HG03520 (cell line): ENCODE measurements around the gene SMIM38.

Source experiments
- ATAC-seq: cut with Tn5 transposase; IDR thresholded peaks from one replicate; pipeline ENCODE4 v1.9.1; 2021; ENCODE audit warnings: mild to moderate bottlenecking, moderate library complexity; ENCODE audit not compliant: unreplicated experiment

The SMIM38 gene

GRCh38 chr11:69174841-69175240, 19.1 kb downstream of the SMIM38 start:
- ATAC-seq, result no peak

DNA sequence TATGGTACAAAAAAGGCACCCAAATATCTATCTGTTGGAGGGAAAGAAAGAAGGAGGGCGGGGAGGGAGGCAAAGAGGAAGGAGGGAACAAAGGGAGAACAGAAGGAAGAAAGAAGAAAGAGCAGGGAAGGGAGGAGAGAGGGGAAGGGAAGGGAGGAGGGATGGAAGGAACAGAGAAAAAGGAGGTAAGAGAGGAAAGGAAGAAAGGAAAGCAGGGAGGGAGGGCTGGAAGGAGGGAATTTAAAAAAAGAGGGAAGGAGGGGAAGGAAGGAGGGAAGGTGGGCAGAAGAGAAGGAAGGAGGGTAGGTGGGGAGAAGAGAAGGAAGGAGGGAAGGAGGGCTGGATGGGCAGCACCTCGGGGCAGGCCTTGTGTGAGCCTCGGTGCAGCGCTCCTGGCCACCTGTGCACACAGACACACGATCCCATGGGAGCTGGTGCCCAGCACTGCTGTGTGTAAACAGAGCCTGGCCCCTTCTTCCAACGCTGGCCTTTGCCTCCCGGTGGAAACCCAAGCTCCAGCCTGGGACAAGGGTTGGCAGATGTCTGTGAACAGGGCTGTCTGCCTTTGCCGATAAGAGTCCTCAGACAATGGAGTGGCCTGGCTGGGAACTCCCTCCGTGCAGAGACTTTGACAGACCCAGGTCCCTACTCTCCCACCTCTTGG, 23.2 kb downstream of the SMIM38 start:
- ATAC-seq, result no peak

GRCh38 chr11:69180226-69180625, 24.5 kb downstream of the SMIM38 start:
- ATAC-seq, result no peak

DNA sequence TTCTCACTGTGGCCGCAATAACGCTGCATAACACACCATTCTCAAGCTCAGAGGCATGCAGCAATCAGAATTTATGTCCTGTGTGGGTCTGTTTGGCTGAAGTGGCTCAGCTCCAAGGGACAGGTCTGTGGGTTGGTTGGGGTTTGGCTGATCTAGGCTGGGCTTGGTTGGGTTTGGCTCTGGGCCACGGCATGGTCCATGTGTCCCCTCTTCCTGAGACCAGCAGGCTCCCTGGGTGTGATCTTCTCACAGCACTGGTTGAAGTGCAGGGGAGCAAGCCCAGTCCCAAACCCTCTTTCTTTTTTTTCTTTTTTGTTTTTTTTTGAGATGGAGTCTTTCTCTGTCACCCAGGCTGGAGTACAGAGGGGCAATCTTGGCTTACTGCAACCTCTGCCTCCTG, 25.0 kb downstream of the SMIM38 start:
- no peak for ATAC-seq

- no peak for ATAC-seq
Observed at GRCh38 chr11:69183613-69184012, 27.9 kb downstream of the SMIM38 start.

GRCh38 chr11:69186316-69187260, 30.9 kb downstream of the SMIM38 start:
- ATAC-seq, result no peak

DNA sequence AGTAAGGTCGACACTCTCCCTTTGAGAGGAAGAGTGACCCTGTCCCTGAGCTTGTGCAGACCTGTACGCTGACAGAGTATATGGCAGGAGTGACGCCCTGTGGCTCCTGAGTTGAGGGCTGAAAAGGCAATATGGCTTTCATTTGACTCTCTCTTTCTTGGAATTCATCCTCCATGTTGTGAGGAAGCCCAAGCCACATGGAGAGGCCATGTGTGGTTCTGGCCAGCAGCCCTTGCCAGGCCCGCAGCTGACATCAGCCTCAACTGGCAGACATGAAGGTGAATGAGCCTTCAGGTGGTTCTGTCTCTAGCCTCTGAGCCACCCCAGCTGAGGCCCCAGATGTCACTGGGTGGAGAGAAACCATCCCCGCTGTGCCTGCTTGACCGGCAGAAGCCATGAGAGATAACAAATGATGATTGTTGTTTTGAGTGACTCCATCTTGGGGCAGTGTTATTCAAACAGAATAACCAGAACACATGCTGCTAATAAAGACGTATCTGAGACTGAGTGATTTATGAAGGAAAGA, 31.9 kb downstream of the SMIM38 start:
- no peak for ATAC-seq

DNA sequence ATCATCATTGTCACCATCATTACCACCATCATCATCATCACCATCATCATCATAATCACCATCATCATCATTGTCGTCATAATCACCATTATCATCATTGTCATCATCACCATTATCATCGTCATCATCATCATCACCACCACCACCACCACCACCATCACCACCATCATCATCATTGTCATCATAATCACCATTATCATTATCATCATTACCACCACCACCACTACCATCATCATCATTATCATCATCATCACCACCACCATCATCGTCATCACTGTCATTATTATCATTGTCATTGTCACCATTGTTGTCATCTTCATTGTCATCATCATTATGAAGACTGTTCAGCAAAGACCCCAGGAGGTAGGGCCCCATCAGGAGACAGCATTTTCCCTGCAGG, 33.3 kb downstream of the SMIM38 start:
- ATAC-seq, result no peak

GRCh38 chr11:69190796-69191536, 35.2 kb downstream of the SMIM38 start:
- no peak for ATAC-seq

DNA sequence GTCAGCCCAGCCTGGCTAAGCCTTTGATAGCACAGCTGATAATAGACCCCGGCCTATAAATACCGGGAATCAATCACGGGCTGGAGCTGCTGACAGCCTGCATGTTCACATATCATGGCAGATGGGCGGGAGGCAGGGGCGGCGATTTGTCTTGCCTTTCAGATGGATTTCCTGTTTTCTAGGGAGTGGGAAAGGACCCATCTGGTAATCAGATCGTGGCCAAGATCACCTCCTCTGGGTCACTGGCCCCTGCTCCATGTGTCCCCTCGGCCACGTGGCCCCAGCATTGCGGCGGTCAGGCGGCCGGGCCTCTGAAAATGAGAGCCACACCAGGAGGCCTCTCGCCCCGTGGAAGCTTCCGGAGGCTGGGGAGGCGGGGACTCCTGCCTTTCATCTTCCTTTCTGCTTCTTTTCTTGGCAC, 36.6 kb downstream of the SMIM38 start:
- no peak for ATAC-seq

GRCh38 chr11:69193151-69193550, 37.4 kb downstream of the SMIM38 start:
- ATAC-seq, result no peak

DNA sequence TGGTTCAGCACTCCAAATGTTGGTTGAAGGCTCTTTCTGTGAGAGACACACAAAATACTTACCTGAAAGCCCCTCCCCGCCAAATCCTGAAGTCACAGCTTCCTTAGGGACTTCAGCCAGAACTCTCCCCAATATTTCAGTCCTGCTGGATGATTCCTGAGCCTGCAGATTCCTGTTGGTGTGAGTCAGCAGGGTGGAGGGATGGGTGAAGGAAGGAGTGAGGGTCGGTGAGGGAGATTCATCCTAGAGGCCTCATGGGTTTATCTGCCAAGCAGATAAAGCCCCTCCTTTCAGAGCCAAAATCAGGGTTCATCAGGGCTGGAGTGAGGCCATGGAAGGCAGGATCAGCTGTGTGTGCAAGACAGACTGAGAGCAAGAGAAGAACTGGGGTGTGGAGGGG, 37.9 kb downstream of the SMIM38 start:
- no peak for ATAC-seq

DNA sequence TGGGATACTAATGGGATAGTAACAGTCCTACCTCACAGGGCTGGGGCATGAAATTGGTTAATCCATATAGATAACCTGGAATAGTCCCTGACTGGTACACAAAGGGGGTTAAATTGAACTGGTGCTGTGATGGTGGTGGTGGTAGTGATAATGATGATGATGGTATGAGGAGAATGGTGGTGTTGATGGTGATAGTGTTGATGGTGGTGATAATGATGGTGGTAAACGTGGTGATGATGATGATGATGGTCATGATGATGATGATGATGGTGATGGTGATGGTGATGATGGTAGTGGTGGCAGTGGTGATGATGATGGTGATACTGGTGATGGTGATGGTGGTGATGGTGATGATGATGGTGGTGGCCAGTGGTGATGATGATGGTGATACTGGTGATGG, 38.7 kb downstream of the SMIM38 start:
- no peak for ATAC-seq

- ATAC-seq, result no peak
Observed at GRCh38 chr11:69194956-69195355, 39.2 kb downstream of the SMIM38 start.

- no peak for ATAC-seq
Observed at GRCh38 chr11:69195824-69196782, 40.4 kb downstream of the SMIM38 start.

DNA sequence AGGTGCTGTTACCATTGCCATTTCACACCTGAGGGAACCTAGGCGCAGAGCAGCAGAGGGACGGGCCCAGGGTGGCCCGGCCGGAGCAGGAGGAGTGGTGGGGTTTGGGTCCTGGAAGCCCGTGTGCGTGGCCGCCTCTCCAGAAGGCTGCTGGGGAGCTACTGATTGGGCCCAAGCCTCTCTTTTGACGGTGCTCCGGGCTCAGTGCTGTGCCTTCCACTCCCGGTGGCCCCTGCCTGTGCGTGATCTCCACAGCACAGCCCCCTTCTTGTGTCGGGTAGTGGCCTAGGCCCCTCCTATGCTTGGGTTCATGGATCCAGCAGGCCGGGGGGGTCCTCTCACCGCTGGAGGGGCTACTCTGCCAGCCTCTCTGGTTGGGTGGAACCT, 41.0 kb downstream of the SMIM38 start:
- no peak for ATAC-seq

DNA sequence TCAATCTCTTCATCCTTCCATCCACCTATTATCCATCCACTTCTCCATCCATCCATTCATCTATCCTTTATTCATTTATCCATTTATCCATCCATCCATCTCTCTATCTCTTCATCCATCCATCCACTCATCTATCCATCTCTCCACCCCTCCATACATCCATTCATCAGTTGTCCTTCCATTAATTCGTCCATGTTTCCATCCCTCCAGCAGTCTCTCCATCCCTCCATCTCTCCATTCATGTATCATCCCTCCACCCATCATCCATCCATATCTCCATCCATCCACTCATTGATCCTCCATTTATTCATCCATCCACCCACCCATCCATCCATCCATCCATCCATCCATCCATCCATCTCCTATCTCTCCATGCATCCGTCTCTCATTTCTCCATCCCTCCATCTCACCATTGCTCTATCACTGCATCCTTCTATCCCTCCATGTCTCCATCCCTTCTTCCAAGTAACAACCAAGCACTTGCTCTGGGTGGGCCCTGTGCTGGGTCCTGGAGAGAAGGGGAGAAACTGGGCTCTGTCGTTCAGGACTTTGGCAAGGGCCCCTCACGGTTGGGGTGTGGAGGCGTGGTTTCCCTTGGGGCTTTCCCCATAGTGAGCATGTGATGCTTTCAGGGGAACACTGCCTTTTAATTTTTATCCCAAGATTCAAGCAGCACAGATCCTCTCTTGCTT, 43.3 kb downstream of the SMIM38 start:
- no peak for ATAC-seq

GRCh38 chr11:69199583-69200315, 44.0 kb downstream of the SMIM38 start:
- no peak for ATAC-seq
